Prostate gland (tissue), 2 donors: ENCODE results near the gene ACTN1. TPM values are rescaled to one million over a fixed set of nuclear protein-coding genes. Genes with fewer than 3 reads are reported as not detected.

Source experiments
- DNase-seq: peaks from one replicate; pipeline ENCODE4 v3.0.0-alpha.2; 2019; ENCODE audit warnings: low spot score
- H3K27ac ChIP-seq, 2 donors: fragments of 200-600 bp; sonication (generic); 2 replicates each; pipeline ENCODE4 v1.5.1; 2017 to 2019
- H3K27me3 ChIP-seq: fragments of 200-600 bp; sonication (generic); replicated peaks from 2 replicates; pipeline ENCODE4 v1.5.1; 2019; ENCODE audit not compliant: insufficient read depth
- H3K36me3 ChIP-seq, 2 donors: fragments of 200-600 bp; sonication (generic); 1 replicate in 1 of 2; 2 replicates in 1 of 2; pipeline versions ENCODE4 v1.5.1 to v1.8.1; 2017 to 2019
- H3K4me1 ChIP-seq: fragments of 200-600 bp; sonication (generic); replicated peaks from 2 replicates; pipeline ENCODE4 v1.5.1; 2019
- H3K4me3 ChIP-seq, 2 donors: fragments of 200-600 bp; sonication (generic); 2 replicates each; pipeline ENCODE4 v1.5.1; 2017 to 2019
- H3K9me3 ChIP-seq: fragments of 200-600 bp; sonication (generic); 2 replicates; pipeline ENCODE4 v1.5.1; 2017
- POLR2A ChIP-seq: fragments of 450-650 bp; IDR thresholded peaks from one replicate; pipeline ENCODE4 v1.6.1; 2016; ENCODE audit warnings: antibody characterized with exemption, mild to moderate bottlenecking
- POLR2AphosphoS5 ChIP-seq: sonication (generic); formaldehyde crosslinking; IDR thresholded peaks from one replicate; pipeline ENCODE4 v1.6.1; 2017; ENCODE audit warnings: antibody characterized with exemption
- WGBS: methylation state at CpG from one replicate; pipeline ENCODE4 v1.1.5; 2018; 5-methylcytosine and 5-hydroxymethylcytosine counted together
- intact Hi-C: fragments of 100-400 bp; cut with DNase I; formaldehyde crosslinking; loops from one replicate; pipeline ENCODE4 v1.14.2; 2022
- total RNA-seq, 2 donors: library from RNA; depleted of rRNA; stranded (reverse); fragments of >200 nt; gene quantifications; one replicate each; pipeline ENCODE4 v1.1.0, GENCODE V29; 2016
- TF ChIP-seq, protein P1 (sequence below), 4 experiments: fragments of 200-600 bp in 2 of 4; fragments of 450-650 bp in 2 of 4; sonication (generic) in 2 of 4; IDR thresholded peaks; 1 replicate in 3 of 4; 2 replicates in 1 of 4; pipeline ENCODE4 v1.5.1; 2016 to 2019; ENCODE audit warnings: antibody characterized with exemption in 4 of 4, mild to moderate bottlenecking in 2 of 4, moderate library complexity in 2 of 4

The ACTN1 gene
- total RNA-seq, 2 donors from 2014 or later, result 197 to 240 TPM

- Histone ChIP-seq H3K27me3 (no peaks in the 10 kb centered on the region), H3K4me3 (no peak overlapping the region), H3K27ac (peak overlapping the region in 1 of 2 donors; percentile 36), H3K36me3 (no peaks in the 10 kb centered on the region), H3K9me3 (no peaks in the 10 kb centered on the region), H3K4me1 (peaks cover 15% of the 10 kb centered on the region)
- TF ChIP-seq, protein P1, sequence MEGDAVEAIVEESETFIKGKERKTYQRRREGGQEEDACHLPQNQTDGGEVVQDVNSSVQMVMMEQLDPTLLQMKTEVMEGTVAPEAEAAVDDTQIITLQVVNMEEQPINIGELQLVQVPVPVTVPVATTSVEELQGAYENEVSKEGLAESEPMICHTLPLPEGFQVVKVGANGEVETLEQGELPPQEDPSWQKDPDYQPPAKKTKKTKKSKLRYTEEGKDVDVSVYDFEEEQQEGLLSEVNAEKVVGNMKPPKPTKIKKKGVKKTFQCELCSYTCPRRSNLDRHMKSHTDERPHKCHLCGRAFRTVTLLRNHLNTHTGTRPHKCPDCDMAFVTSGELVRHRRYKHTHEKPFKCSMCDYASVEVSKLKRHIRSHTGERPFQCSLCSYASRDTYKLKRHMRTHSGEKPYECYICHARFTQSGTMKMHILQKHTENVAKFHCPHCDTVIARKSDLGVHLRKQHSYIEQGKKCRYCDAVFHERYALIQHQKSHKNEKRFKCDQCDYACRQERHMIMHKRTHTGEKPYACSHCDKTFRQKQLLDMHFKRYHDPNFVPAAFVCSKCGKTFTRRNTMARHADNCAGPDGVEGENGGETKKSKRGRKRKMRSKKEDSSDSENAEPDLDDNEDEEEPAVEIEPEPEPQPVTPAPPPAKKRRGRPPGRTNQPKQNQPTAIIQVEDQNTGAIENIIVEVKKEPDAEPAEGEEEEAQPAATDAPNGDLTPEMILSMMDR (IDR thresholded peaks at IDR 0.05), result no peak
- TF ChIP-seq POLR2AphosphoS5, result no peak
- TF ChIP-seq POLR2A, result no peak
- intact Hi-C loops, result no loop called here
- 65% methylated on average over 11 of the region's 12 CpGs for WGBS
- no peak for DNase-seq
Observed at GRCh38 chr14:68964300-68965093, 14.6 kb downstream of the ACTN1 start.

- H3K4me3 ChIP-seq, result no peak overlapping the region
- no peaks in the 10 kb centered on the region for H3K27me3 ChIP-seq
- intact Hi-C loops, result no loop called here
- H3K36me3 ChIP-seq, result no peaks in the 10 kb centered on the region
- H3K4me1 ChIP-seq, result peaks cover 15% of the 10 kb centered on the region
- no peak for TF ChIP-seq POLR2A
- TF ChIP-seq POLR2AphosphoS5, result no peak
- TF ChIP-seq, protein P1 (IDR thresholded peaks at IDR 0.05), result no peak
- DNase-seq, result no peak
- H3K9me3 ChIP-seq, result no peaks in the 10 kb centered on the region
- WGBS, result 98% methylated on average over 3 of the region's 3 CpGs
- no peak overlapping the region for H3K27ac ChIP-seq
Observed at GRCh38 chr14:68962681-68963080, 16.4 kb downstream of the ACTN1 start.

DNA sequence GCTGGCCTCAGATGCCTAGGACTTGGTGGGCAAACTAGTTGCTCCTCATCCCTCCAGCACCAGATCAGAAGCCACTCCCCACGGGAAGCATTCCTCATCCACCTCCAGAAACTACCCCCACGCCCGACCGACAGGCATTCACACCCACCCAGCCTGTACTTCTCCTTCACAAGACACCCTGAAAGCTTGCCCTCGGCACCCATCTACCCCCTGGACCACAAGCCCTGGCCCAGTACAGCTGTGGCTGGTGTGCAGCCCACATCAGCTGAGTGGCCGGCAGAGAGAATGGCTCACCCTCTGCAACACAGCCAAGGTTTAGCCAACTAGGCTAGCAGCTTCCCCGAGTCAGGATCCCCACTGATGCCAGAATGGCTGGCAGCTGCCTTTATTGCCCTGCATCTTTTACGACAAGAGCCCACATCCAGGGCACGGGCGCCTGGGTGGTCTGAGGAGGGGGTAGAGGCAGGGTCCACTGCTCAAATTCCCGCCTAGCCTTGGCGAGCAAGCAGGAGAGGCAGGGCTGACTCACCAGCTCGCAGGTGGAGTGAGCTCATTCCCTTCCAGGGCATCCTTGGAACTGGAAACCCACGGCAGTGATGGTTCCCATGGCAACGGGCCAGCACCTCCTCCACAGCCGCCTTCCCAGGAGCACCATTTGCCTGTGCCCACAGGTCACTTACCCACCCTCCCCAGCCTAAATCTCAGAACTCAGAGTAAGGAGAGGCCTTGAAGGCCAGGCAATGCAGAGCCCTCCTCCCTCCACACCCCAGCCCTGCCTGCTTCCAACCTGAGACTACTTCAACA lies 17.1 kb downstream of the ACTN1 start:
- Histone ChIP-seq H3K27me3 (no peaks in the 10 kb centered on the region), H3K27ac (peak overlapping the region in 1 of 2 donors; percentile 29), H3K4me3 (no peak overlapping the region), H3K36me3 (no peaks in the 10 kb centered on the region), H3K9me3 (no peaks in the 10 kb centered on the region), H3K4me1 (peaks cover 8% of the 10 kb centered on the region)
- DNase-seq, result no peak
- TF ChIP-seq, protein P1 (IDR thresholded peaks at IDR 0.05), result no peak
- TF ChIP-seq POLR2AphosphoS5, result no peak
- intact Hi-C loops, result no loop called here
- WGBS, result 46% methylated on average over 15 of the region's 16 CpGs

DNA sequence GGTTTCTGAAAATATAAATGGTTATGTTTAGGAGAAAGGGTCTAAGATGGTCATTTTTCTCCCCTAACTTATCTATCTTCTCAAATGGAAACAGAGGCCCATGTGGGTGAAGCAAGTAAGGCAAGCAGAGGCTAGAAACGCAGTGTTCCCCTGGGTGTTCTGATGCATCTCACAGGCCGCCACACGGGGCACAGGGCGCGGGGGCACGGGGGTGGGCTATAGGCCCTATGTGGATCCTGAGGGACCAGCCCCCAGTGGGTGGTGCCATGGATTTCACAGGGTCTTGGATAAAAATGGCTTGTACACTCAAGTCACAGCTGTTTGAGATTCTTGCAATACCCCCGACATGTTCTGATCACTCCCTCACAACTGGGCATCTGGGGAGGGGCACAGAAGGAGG lies 17.7 kb downstream of the ACTN1 start:
- intact Hi-C loops, result no loop called here
- no peak for TF ChIP-seq POLR2AphosphoS5
- TF ChIP-seq, protein P1 (IDR thresholded peaks at IDR 0.05), result no peak
- Histone ChIP-seq H3K27me3 (no peaks in the 10 kb centered on the region), H3K27ac (peak overlapping the region in 1 of 2 donors; percentile 29), H3K9me3 (no peaks in the 10 kb centered on the region), H3K4me1 (peaks cover 5% of the 10 kb centered on the region), H3K4me3 (no peak overlapping the region), H3K36me3 (no peaks in the 10 kb centered on the region)
- 79% methylated on average over 7 of the region's 7 CpGs for WGBS
- no peak for DNase-seq
